HepG2 (cell line): ENCODE measurements around the gene AIDA.

ENCODE experiments used
- CCAR2 ChIP-seq: fragments of 200-400 bp; formaldehyde crosslinking; optimal IDR thresholded peaks from 2 replicates; pipeline ENCODE3; 2018; ENCODE audit warnings: low read depth, mild to moderate bottlenecking, low read length, moderate library complexity
- CTCF ChIP-seq: sonication (generic); formaldehyde crosslinking; IDR thresholded peaks from 2 replicates; pipeline ENCODE4 v1.5.0; 2020; ENCODE audit warnings: mild to moderate bottlenecking, missing genetic modification reagents, moderate library complexity
- FOSL1 ChIP-seq: sonication (generic); formaldehyde crosslinking; IDR thresholded peaks from 2 replicates; pipeline ENCODE4 v1.9.0; 2021; ENCODE audit warnings: missing genetic modification reagents, borderline replicate concordance
- POLR2AphosphoS5 ChIP-seq: IDR thresholded peaks from 2 replicates; pipeline ENCODE4 v1.6.1; 2012; ENCODE audit warnings: low read depth, low read length
- RBFOX2 ChIP-seq: fragments of 200-400 bp; formaldehyde crosslinking; IDR thresholded peaks from 2 replicates; pipeline ENCODE4 v1.6.1; 2017; ENCODE audit warnings: low read depth, mild to moderate bottlenecking, low read length
- TF ChIP-seq, protein P1 (sequence below): sonication (generic); formaldehyde crosslinking; IDR thresholded peaks from 2 replicates; pipeline ENCODE4 v1.5.0; 2020; ENCODE audit warnings: missing genetic modification reagents

- TF ChIP-seq POLR2AphosphoS5 (no peak), RBFOX2 (no peak), FOSL1 (no peak), CTCF (CRISPR knock-in tag) (no peak), CCAR2 (no peak)
- TF ChIP-seq, protein P1, sequence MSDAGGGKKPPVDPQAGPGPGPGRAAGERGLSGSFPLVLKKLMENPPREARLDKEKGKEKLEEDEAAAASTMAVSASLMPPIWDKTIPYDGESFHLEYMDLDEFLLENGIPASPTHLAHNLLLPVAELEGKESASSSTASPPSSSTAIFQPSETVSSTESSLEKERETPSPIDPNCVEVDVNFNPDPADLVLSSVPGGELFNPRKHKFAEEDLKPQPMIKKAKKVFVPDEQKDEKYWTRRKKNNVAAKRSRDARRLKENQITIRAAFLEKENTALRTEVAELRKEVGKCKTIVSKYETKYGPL (CRISPR knock-in tag), result no peak
Observed at GRCh38 chr1:222761083-222761482, 48.8 kb upstream of the AIDA start.
